Coronary artery (tissue), 2 donors: ENCODE results near the gene PLEKHH3.
"Not testable (repeated sequence)": the region's sequence is repeated elsewhere in the genome, so short reads cannot be mapped to it uniquely, and the experiment has no call there.

Experiments used
- DNase-seq: peaks from one replicate; pipeline ENCODE4 v3.0.0-alpha.2; 2017; ENCODE audit warnings: low spot score
- H3K27ac ChIP-seq, 2 donors: fragments of 200-600 bp; sonication (generic); one replicate each; pipeline ENCODE4 v1.5.1; 2016 to 2019
- H3K4me3 ChIP-seq: fragments of 200-600 bp; sonication (generic); 2 replicates; pipeline ENCODE4 v1.5.1; 2016; ENCODE audit warnings: mild to moderate bottlenecking, moderate library complexity
- CTCF ChIP-seq: fragments of 200-600 bp; sonication (generic); IDR thresholded peaks from one replicate; pipeline ENCODE4 v1.5.1; 2019; ENCODE audit warnings: antibody characterized with exemption

Gene PLEKHH3

GRCh38 chr17:42623271-42623670 lies 53.5 kb downstream of the PLEKHH3 start:
- no peak overlapping the region for H3K27ac ChIP-seq
- DNase-seq, result no peak
- TF ChIP-seq CTCF, result no peak
- no peak overlapping the region for H3K4me3 ChIP-seq

DNA sequence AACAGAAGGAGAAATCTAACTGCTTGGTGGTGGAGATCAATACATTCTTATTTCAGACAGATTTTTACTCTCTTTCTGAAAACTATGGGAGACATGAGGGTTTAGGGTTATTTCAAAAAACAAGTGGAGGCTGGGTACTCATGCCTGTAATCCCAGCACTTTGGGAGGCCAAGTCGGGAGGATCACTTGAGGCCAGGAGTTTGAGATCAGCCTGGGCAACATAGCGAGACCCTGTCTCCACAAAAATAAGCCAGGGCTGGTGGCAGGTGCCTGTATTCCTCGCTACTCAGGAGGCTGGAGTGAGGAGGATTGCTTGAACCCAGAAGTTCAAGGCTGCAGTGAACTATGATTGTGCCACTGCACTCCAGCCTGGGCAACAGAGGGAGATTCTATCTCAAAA lies 54.8 kb downstream of the PLEKHH3 start:
- H3K27ac ChIP-seq, H3K4me3 ChIP-seq, DNase-seq: not testable (repeated sequence)

DNA sequence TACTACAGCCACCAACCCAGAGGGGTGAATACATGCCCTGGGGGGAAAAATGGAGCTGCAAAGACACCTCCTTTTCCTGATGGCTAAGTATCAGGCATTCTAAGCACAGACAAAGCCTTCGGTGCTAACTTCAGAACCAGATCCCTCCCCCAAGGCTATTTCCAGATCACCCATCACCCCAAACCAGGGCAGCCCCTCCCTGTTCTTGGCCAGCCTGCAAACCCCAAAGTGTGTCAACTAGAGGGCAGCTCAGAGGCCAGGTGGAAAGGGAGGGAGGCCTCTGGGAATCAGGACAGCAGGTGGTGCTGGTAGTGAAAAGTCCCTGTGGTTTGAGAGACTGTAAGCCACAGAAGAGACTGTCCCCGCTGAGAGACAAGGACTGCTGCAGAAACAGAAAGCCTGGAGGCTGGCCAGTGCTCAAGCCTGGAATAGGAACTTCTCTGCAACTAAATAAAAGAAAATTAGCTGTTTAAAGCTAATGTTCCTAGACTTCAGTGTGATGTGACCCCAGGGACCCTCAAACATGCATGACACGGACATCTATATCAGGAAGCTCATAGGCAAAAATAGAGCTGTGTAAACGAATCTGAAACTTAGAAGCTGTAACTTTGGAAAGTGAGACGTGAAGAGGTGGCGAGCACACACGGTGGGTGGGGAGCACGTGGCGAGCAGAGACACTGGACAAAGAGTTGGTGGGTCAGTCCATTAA lies 58.2 kb downstream of the PLEKHH3 start:
- no peak for DNase-seq
- Histone ChIP-seq H3K27ac (no peak overlapping the region), H3K4me3 (no peak overlapping the region)
- TF ChIP-seq CTCF, result no peak

GRCh38 chr17:42617956-42618431 lies 58.8 kb downstream of the PLEKHH3 start:
- no peak for DNase-seq
- TF ChIP-seq CTCF, result no peak
- Histone ChIP-seq H3K4me3 (no peak overlapping the region), H3K27ac (no peak overlapping the region)
